ENCODE measurements around the gene VPS8.

- TF ChIP-seq RAD21 (IDR thresholded peaks at IDR 0.05 in 1 of 2, conservative IDR thresholded peaks at IDR 0.05 in 1 of 2; ENCODE audit: low read depth in 2 of 2, low read length in 2 of 2) (no peak), CTCF (IDR thresholded peaks at IDR 0.05; ENCODE audit: control extremely low read depth in 1 of 3, insufficient read depth in 1 of 3, low read depth in 1 of 3, low read length in 3 of 3) (no peak), POLR2AphosphoS5 (IDR thresholded peaks at IDR 0.05; ENCODE audit: low read depth, low read length) (no peak), ATF3 (IDR thresholded peaks at IDR 0.05; ENCODE audit: insufficient read depth, low read depth, low read length) (no peak), POLR2A (IDR thresholded peaks at IDR 0.05; ENCODE audit: control extremely low read depth in 1 of 2, low read depth in 2 of 2, low read length in 2 of 2) (no peak), BRCA1 (IDR thresholded peaks at IDR 0.05; ENCODE audit: low read depth, low read length) (no peak), JUND (IDR thresholded peaks at IDR 0.05; ENCODE audit: low read length) (no peak), CBX5 (IDR thresholded peaks at IDR 0.05; ENCODE audit: low read depth, low read length) (no peak), EGR1 (IDR thresholded peaks at IDR 0.05; ENCODE audit: borderline replicate concordance, low read depth, low read length) (no peak), CEBPB (IDR thresholded peaks at IDR 0.05; ENCODE audit: low read depth, low read length) (no peak)
Observed at GRCh38 chr3:184822081-184822480, 10.1 kb downstream of the VPS8 start.
